Posterior vena cava (tissue), 2 donors: ENCODE results near the gene TMC2. TPM values are rescaled to one million over a fixed set of nuclear protein-coding genes. Genes with fewer than 3 reads are reported as not detected.

Experiments used
- DNase-seq: peaks from one replicate; pipeline ENCODE4 v3.0.0-alpha.2; 2020; ENCODE audit warnings: low spot score
- intact Hi-C, 2 donors: fragments of 100-400 bp; cut with DNase I; formaldehyde crosslinking; loops; one replicate each; pipeline versions ENCODE4 v1.14.1 to v1.14.2; 2022 to 2023
- microRNA-seq, 2 donors: library from miRNA; unstranded; fragments of <30 nt; microRNA quantifications; one replicate each; pipeline ENCODE4 v1.2.0, GENCODE V29; 2020 to 2021; ENCODE audit warnings: borderline microRNAs expressed in 2 of 2
- total RNA-seq, 2 donors: library from RNA; stranded (reverse); fragmentation: NEBNext Ultra II Directional; extraction: Animal tissue kit (Norgen Biotek cat#: 25700); gene quantifications; one replicate each; pipeline ENCODE4 v1.2.1, GENCODE V29; 2021
- donor health status: DM: yes; HTN: yes; CAD: no.
- donor health status: DM: yes; HTN: yes; CAD: no.

The TMC2 gene
- total RNA-seq, 2 donors from 2014 or later: 0.14 to 0.56 TPM

DNA sequence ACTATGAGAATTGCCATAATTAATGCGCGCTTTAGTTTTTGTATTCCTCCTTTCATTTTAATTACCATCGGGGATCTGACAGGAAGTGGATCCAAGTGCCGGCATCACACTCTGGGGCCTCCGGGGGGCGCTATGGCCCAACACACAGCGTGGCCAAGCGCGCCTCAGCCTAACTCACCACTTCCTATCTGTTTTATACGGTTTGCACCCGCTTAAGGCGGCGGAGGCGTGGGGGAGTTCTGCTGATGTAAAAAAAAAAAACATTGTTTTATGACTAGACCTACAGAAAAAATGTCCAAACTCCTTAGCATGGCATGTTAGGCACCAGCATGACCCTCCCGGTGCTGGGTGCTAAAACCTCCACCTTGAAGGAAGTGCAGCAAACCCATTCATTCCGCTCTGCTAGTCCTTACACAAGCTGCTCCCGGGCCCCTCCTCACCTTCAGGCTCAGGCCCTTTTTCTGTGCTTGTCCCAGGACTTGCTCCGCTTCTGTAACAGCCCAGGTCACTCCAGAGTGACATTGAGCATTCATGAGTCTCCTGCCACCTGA lies 151.7 kb downstream of the TMC2 start:
- intact Hi-C loops: no loop called here

DNA sequence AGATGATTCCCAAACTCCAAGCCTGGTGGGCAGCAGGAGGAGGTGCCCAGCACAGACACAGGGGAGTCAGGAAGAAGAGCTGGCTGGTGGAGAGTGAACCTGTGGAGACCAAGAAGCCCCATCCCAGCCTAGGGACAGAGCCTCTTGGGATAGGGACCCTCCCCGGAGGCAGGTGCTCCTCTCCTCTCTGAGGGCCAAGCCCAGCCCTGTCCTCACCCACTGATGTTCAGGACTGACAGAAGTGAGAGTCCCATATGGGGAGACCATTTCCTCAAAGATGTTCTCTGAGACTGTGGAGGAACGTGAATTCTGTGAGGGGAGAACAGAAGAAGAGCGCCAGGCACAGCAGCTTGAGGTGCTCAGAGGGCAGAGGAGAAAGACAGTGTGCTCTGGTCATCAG lies 153.8 kb downstream of the TMC2 start:
- intact Hi-C loops: no loop called here
- DNase-seq: no peak

More for the DNA sequence above, 151.7 kb downstream of the TMC2 start:
- DNase-seq: no peak

DNA sequence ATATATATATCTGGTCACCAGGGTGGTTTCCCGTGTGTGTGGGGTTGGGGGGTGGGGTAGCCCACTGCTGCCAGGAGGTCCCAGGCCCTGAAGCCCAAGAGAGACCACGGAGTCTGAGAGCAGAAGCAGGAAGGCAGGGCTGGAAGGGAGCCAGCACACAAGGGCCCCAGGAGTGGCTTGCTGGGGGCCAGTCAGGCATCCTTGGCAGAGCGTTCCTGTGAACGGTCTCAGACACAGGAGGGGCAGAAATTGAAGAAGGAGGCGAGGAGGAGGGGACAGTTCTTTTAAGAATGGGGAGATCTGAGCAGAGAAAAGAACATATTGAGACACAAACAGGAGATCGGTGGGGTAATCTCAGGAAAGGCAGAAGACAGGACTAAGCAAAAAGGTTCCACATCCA lies 154.3 kb downstream of the TMC2 start:
- no peak for DNase-seq
- intact Hi-C loops: no loop called here

DNA sequence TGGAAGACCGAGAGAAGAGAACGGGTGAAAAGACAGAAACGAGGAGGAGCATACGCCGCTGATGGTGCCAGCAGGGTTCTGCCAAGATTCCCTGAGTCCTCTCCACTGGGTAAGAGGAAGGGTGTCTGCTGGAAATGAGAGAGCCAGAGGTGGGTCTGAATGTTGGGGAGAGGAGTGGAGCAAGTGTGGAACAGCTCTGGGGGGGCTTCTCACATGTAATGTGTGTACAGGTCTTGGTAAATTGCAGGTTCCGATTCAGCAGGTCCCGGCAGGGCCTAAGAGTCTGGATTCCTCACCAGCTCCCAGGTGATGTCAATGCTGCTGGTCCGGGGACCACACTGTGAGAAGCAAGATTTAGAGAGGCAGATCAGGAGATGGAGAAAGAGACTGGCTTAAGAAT lies 154.8 kb downstream of the TMC2 start:
- intact Hi-C loops: no loop called here
- no peak for DNase-seq

Small RNA genes within 50 kb of the gene (microRNA-seq; reads per million reads assigned to microRNA genes)
- 2.9 to 4.8 reads per million in 2 donors for gene MIR1292

Other genes starting within 250 kb of the TMC2 start
- not detected for gene TGM3, start 240.6 kb upstream of the TMC2 start, total RNA-seq
- not detected for gene TGM6, start 155.7 kb upstream of the TMC2 start, total RNA-seq
- 100 to 1,000 TPM in 1 of 2 donors, 10 to 100 TPM in 1; 68.4 to 111 TPM for gene SNRPB, start 65.8 kb upstream of the TMC2 start, total RNA-seq
- 10 to 100 TPM in 1 of 2 donors, 1 to 10 TPM in 1; 9.5 to 10.0 TPM for gene ZNF343, start 27.7 kb upstream of the TMC2 start, total RNA-seq
- 10 to 100 TPM; 78.7 to 79.7 TPM for gene NOP56, start 116.1 kb downstream of the TMC2 start, total RNA-seq
- gene IDH3B, start 127.6 kb downstream of the TMC2 start, total RNA-seq: 10 to 100 TPM; 47.3 to 48.3 TPM
- gene EBF4, start 156.2 kb downstream of the TMC2 start, total RNA-seq: 10 to 100 TPM; 11.1 to 17.4 TPM